Spleen (tissue), 11 donors: ENCODE measurements around the gene RLF. TPM values are rescaled to one million over a fixed set of nuclear protein-coding genes. Genes with fewer than 3 reads are reported as not detected.

Source experiments
- DNase-seq: peaks from one replicate; pipeline ENCODE4 v3.0.0-alpha.2; 2020
- H3K27ac ChIP-seq, 8 donors: fragments of 200-600 bp; sonication (generic) in 7 of 8; 1 replicate in 4 of 8; 2 replicates in 4 of 8; pipeline versions ENCODE4 v1.5.0 to v1.8.0; 2016 to 2021; ENCODE audit warnings: inconsistent platforms in 4 of 8, mild to moderate bottlenecking in 4 of 8, moderate library complexity in 1 of 8
- H3K27me3 ChIP-seq, 7 donors: fragments of 200-600 bp; sonication (generic) in 6 of 7; replicated peaks in 1 of 7; 1 replicate in 4 of 7; 2 replicates in 3 of 7; pipeline versions ENCODE4 v1.5.0 to v1.8.0; 2016 to 2021; ENCODE audit warnings: inconsistent platforms in 3 of 7, mild to moderate bottlenecking in 1 of 7
- H3K36me3 ChIP-seq, 6 donors: fragments of 200-600 bp; sonication (generic) in 5 of 6; 1 replicate in 4 of 6; 2 replicates in 2 of 6; pipeline versions ENCODE4 v1.5.0 to v1.8.0; 2016 to 2021; ENCODE audit warnings: inconsistent platforms in 2 of 6
- H3K4me1 ChIP-seq, 6 donors: fragments of 200-600 bp; sonication (generic) in 5 of 6; 1 replicate in 3 of 6; 2 replicates in 3 of 6; pipeline versions ENCODE4 v1.5.0 to v1.8.0; 2016 to 2021; ENCODE audit warnings: inconsistent platforms in 3 of 6
- H3K4me3 ChIP-seq, 8 donors: fragments of 200-600 bp; sonication (generic) in 7 of 8; 1 replicate in 4 of 8; 2 replicates in 4 of 8; pipeline versions ENCODE4 v1.5.0 to v1.8.0; 2016 to 2021; ENCODE audit warnings: inconsistent platforms in 4 of 8, mild to moderate bottlenecking in 4 of 8, moderate library complexity in 2 of 8
- H3K9me3 ChIP-seq, 8 donors: fragments of 200-600 bp; sonication (generic) in 7 of 8; 1 replicate in 4 of 8; 2 replicates in 4 of 8; pipeline versions ENCODE4 v1.5.0 to v1.8.0; 2016 to 2021; ENCODE audit warnings: inconsistent platforms in 4 of 8
- CTCF ChIP-seq, 11 experiments: fragments of 200-600 bp in 7 of 11; fragments of 450-650 bp in 4 of 11; sonication (generic) in 4 of 11; IDR thresholded peaks in 8 of 11; conservative IDR thresholded peaks in 3 of 11; 1 replicate in 7 of 11; 2 replicates in 4 of 11; pipeline versions ENCODE4 v1.4.0 to v1.8.0; 2016 to 2021; ENCODE audit warnings: antibody characterized with exemption in 11 of 11, inconsistent platforms in 4 of 11, mild to moderate bottlenecking in 1 of 11
- POLR2A ChIP-seq, 3 donors: fragments of 450-650 bp; IDR thresholded peaks; one replicate each; pipeline ENCODE4 v1.5.1; 2017; ENCODE audit warnings: antibody characterized with exemption in 3 of 3, mild to moderate bottlenecking in 1 of 3
- POLR2AphosphoS5 ChIP-seq, 3 donors: sonication (generic); formaldehyde crosslinking; IDR thresholded peaks; one replicate each; pipeline ENCODE4 v1.5.1; 2017; ENCODE audit warnings: antibody characterized with exemption in 3 of 3
- WGBS, 5 donors: extraction: QIAGEN DNeasy Blood & Tissue Kit in 3 of 5; methylation state at CpG; one replicate each; pipeline versions ENCODE4 v1.1.5 to v1.1.7; 2013 to 2018; 5-methylcytosine and 5-hydroxymethylcytosine counted together
- intact Hi-C: fragments of 100-400 bp; cut with DNase I; formaldehyde crosslinking; loops from one replicate; pipeline ENCODE4 v1.15.0; 2023; ENCODE audit warnings: low total_unique reads
- polyA plus RNA-seq, 3 donors: library from polyadenylated mRNA; stranded (reverse); fragments of 200-250 nt; gene quantifications; one replicate each; pipeline ENCODE4 v1.2.1, GENCODE V29; 2013
- total RNA-seq, 7 donors: library from RNA; depleted of rRNA in 3 of 7; stranded (reverse); fragments of >200 nt in 3 of 7; fragmentation: NEBNext Ultra II Directional in 4 of 7; extraction: Animal tissue kit (Norgen Biotek cat#: 25700) in 4 of 7; gene quantifications; one replicate each; pipeline versions ENCODE4 v1.1.0 to v1.2.1, GENCODE V29; 2016 to 2021
- donor health status: healthy with polysubstance abuse.
- donor health status: DM: no; HTN: no; CAD: no; lungs with moderate emphysema.
- donor health status: DM: no; HTN: no; CAD: no.
- donor health status: Bipolar disorder and iron deficiency.
- donor health status: healthy.
- donor health status: DM: no; HTN: no; CAD: no.
- donor health status: DM: yes; HTN: yes; CAD: no.

RLF gene
- total and polyA plus RNA-seq, 10 donors, result 3.8 to 26.3 (median 16.8) TPM

GRCh38 chr1:40130892-40131291, 30.3 kb upstream of the RLF start:
- no peak overlapping the region for H3K27ac ChIP-seq
- H3K9me3 ChIP-seq, result peaks cover 0 to 10% (median 0%) of the 10 kb centered on the region in 8 donors
- peaks cover 0 to 31% (median 3%) of the 10 kb centered on the region in 7 donors for H3K27me3 ChIP-seq
- TF ChIP-seq CTCF (IDR thresholded peaks at IDR 0.05 in 8 of 11, conservative IDR thresholded peaks at IDR 0.05 in 3 of 11) (no peak), POLR2A (IDR thresholded peaks at IDR 0.05) (no peak), POLR2AphosphoS5 (IDR thresholded peaks at IDR 0.05) (no peak)
- 8 to 23% (median 13%) methylated on average over 2 of the region's 2 CpGs for WGBS, 5 donors
- H3K4me3 ChIP-seq, result no peak overlapping the region
- intact Hi-C loops, result no loop called here
- H3K36me3 ChIP-seq, result no peaks in the 10 kb centered on the region
- peaks cover 0 to 5% (median 0%) of the 10 kb centered on the region in 6 donors for H3K4me1 ChIP-seq
- DNase-seq, result no peak

GRCh38 chr1:40132383-40133311, 28.5 kb upstream of the RLF start:
- Histone ChIP-seq H3K36me3 (no peaks in the 10 kb centered on the region), H3K9me3 (peaks cover 0 to 10% (median 0%) of the 10 kb centered on the region in 8 donors), H3K4me1 (peaks cover 0 to 5% (median 0%) of the 10 kb centered on the region in 6 donors), H3K27me3 (peaks cover 0 to 28% (median 3%) of the 10 kb centered on the region in 7 donors), H3K4me3 (peak overlapping the region in 2 of 8 donors; percentile 10 to 42), H3K27ac (no peak overlapping the region)
- WGBS, 5 donors, result 42 to 79% (median 60%) methylated on average over 28 to 44 of the region's 44 CpGs
- TF ChIP-seq POLR2A (IDR thresholded peaks at IDR 0.05) (no peak), POLR2AphosphoS5 (IDR thresholded peaks at IDR 0.05) (no peak), CTCF (IDR thresholded peaks at IDR 0.05 in 8 of 11, conservative IDR thresholded peaks at IDR 0.05 in 3 of 11) (no peak)
- no peak for DNase-seq
- intact Hi-C loops, result no loop called here

GRCh38 chr1:40133312-40133665, 27.9 kb upstream of the RLF start:
- intact Hi-C loops, result no loop called here
- TF ChIP-seq POLR2A (IDR thresholded peaks at IDR 0.05) (no peak), CTCF (IDR thresholded peaks at IDR 0.05 in 8 of 11, conservative IDR thresholded peaks at IDR 0.05 in 3 of 11) (no peak), POLR2AphosphoS5 (IDR thresholded peaks at IDR 0.05) (no peak)
- 72 to 88% (median 84%) methylated on average over 18 to 21 of the region's 21 CpGs for WGBS, 5 donors
- Histone ChIP-seq H3K4me1 (peaks cover 0 to 5% (median 0%) of the 10 kb centered on the region in 6 donors), H3K9me3 (peaks cover 0 to 10% (median 0%) of the 10 kb centered on the region in 8 donors), H3K4me3 (peak overlapping the region in 1 of 8 donors; percentile 42), H3K36me3 (no peaks in the 10 kb centered on the region), H3K27me3 (peaks cover 0 to 23% (median 3%) of the 10 kb centered on the region in 7 donors), H3K27ac (no peak overlapping the region)
- no peak for DNase-seq

GRCh38 chr1:40133839-40134238, 27.3 kb upstream of the RLF start:
- H3K36me3 ChIP-seq, result no peaks in the 10 kb centered on the region
- no peak overlapping the region for H3K4me3 ChIP-seq
- no peak overlapping the region for H3K27ac ChIP-seq
- H3K9me3 ChIP-seq, result peaks cover 0 to 10% (median 0%) of the 10 kb centered on the region in 8 donors
- H3K4me1 ChIP-seq, result peaks cover 0 to 5% (median 0%) of the 10 kb centered on the region in 6 donors
- intact Hi-C loops, result no loop called here
- no peak for TF ChIP-seq CTCF (IDR thresholded peaks at IDR 0.05 in 8 of 11, conservative IDR thresholded peaks at IDR 0.05 in 3 of 11)
- TF ChIP-seq POLR2AphosphoS5 (IDR thresholded peaks at IDR 0.05), result no peak
- no peak for TF ChIP-seq POLR2A (IDR thresholded peaks at IDR 0.05)
- WGBS, 5 donors, result 64 to 74% (median 68%) methylated on average over 2 of the region's 2 CpGs
- H3K27me3 ChIP-seq, result peaks cover 0 to 23% (median 3%) of the 10 kb centered on the region in 7 donors
- DNase-seq, result no peak
